Activated CD4-positive, alpha-beta T cell treated with anti-CD3 and anti-CD28 coated beads for 4 hours (primary cell): Measurements from ENCODE around the gene MAP3K6.

ENCODE experiments used
- DNase-seq, 2 donors: peaks; one replicate each; pipeline ENCODE4 v3.0.0-alpha.2; 2020

MAP3K6 gene

DNA sequence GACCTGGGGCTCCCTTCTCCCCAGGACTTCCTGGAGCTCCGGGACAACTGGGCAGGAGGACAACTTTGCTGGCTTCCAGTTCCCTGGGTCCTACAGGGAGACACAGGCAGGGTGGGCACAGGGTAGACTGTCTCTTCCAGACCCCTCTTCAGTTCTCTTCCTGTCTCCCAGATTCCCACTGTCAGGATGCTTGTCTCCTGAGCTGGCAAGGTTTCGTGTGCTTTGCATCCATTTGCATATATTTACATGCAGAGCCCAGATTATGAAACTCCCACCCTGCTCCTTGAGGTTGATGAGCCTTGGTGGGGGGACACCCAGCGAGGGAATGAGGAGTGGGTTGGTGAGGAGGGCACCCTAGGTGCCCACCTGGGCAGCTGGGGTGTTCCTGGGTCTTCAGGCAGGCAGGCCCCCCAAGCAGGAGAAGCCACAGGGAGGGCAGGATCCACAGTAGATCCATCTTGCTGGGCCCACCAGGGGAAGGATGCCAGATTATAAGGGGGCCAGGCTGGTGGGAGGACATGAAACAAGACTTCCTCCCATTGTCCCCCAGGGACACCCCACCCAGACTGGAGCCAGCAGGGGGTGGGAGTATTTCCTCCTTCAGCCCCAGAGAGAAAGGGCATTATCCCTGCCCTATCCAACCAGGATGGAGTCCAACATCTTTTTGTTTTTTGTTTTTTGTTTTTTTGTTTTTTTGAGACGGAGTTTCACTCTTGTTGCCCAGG lies 7.8 kb upstream of the MAP3K6 start, which contains the start of gene FCN3:
Gene FCN3, minus strand, starts transcription at position 463 of the 725 bp plus-strand sequence. Its CDS starts 6 bp downstream, at position 457.
- no peak for DNase-seq

DNA sequence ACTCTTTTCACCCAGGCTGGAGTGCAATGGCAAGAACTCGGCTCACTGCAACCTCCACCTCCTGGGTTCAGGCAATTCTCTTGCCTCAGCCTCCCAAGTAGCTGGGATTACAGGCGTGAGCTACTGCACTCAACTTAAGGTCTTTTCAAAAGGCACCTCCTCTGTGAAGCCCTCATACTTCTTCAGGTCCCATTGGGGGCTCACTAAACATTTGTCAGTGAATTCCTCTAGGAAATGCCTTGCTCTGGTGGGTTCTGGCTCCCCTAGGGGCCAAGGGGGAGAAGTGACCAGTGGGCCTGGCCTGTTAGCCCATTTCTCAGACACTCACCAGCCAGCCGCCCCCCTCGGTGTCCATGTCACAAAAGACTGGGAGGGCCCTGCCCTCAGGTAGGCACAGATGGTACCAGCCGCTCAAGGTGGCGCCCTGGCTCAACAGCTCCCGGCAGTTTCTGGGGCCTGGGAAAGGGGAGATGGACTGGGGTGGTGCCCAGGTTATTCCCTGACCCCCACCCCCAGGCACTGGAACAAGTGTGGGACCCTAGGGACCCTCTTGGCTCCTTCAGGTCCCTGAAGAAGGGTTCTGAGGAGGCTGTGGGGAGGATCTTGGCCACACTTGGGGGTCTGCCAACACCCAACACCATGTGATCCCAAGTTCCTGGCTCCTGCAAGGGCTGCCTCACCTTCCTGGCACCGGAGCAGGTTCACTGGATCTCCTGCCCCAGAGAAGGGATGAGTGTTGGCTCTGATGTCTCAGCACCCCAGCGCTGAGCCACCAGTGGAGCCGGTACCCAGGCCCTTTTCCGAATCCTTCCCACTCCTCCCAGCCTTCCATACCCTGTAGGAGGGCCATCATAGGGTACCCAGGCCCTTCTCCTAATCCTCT lies 6.3 kb upstream of the MAP3K6 start:
- DNase-seq, result no peak

DNA sequence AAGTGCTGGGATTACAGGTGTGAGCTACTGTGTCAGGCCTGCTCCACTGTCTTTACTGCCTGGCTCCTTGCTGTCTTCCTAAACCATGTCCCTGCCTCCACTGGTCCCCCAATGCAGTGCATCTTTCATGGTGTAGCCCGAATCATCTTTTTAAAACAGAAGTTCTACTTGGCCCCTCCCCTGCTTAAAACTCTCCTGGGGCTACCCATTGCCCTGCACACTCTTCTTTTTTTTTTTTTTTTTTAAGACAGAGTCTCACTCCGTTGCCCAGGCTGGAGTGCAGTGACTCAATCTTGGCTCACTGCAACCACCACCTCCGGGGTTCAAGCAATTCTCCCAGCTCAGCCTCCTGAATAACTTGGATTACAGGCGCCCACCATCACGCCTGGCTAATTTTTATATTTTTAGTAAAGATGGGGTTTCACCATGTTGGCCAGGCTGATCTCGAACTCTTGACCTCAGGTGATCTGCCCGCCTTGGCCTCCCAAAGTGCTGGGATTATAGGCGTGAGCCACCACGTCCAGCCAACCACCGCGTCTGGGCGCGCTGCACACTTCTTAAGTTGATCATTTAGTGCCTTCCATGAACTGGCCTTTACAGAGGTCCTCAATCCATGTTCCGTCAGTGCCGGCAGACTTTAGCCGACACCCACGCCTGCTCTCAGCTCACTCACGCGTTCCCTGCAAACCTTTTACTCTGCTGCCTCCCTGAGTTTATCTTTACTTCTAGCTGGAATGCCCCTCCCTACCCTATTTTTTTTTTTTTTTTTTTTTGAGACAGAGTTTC lies 5.5 kb upstream of the MAP3K6 start:
- no peak for DNase-seq

DNA sequence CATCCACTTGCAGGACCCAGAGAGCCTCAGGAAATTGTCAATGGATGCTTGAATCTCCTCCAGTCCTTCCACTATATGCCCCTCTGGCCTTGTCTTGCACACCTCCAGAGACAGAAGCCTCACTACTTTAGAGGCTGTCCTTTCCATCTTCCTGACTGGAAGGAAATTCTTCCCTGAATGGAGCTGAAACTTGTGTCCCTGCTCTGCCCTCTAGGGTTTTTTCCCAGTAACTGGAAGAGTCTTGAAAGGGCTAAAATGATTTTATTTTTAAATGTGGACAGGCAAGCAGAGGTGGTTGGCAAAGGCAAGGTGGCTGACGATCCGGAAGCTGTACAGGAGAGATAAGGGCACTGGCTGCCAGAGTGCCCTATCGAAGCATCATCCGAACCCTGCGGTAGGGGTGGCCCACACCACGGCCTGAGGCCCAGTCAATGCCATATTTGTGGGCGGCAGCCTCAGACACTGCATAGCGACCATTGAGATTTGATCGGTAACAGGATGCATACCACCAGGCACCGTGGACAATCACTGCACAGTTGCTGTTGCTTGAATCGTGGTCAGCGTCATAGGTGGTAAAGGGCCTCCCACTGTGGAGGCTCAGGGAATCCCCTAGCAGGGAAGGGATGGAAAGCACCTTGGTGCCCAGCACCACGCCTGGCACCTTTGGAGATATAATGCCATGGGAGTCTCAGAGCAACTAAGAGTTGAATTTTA lies 2.3 kb upstream of the MAP3K6 start:
- DNase-seq, result no peak

DNA sequence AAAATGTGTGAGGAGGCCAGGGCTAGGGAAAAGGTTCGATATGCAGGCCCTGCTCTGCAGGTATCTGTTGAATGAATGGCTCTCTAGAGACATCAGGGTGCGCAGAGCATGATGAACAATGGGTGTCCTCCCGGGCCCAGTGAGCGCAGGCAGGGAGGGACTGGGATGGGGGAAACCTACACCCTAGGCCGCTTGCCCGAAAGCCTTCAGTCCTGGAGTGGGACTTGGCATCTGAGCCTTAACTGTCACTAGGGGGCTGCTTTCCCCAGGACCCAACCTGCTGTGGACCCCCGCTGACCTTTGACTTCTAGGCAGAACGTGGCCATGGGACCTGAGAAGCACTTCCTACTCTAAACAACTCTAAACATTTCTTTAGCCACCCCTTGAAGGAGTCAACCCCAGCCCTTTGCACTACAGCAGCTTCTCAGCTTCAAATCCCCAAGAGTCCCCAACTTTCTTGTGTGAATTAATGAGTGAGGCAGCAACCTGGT lies 444 bp upstream of the MAP3K6 start:
- DNase-seq, result no peak

DNA sequence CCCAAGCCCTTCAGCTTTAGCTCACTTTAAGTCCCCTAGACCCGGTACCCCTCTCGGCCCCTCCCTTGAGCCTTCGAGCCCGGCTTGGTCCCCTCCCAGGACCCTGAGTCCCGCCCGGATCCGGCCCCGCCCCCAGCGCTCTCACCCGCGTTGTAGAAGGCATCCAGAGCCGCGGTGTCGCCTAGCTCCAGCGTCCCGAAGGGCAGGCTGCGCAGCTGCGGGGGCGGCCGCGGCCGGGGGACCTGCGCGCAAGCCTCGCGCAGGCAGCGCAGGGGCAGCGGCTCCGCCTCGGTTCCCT lies 699 bp downstream of the MAP3K6 start:
- peak; percentile 62 to 63 for DNase-seq

DNA sequence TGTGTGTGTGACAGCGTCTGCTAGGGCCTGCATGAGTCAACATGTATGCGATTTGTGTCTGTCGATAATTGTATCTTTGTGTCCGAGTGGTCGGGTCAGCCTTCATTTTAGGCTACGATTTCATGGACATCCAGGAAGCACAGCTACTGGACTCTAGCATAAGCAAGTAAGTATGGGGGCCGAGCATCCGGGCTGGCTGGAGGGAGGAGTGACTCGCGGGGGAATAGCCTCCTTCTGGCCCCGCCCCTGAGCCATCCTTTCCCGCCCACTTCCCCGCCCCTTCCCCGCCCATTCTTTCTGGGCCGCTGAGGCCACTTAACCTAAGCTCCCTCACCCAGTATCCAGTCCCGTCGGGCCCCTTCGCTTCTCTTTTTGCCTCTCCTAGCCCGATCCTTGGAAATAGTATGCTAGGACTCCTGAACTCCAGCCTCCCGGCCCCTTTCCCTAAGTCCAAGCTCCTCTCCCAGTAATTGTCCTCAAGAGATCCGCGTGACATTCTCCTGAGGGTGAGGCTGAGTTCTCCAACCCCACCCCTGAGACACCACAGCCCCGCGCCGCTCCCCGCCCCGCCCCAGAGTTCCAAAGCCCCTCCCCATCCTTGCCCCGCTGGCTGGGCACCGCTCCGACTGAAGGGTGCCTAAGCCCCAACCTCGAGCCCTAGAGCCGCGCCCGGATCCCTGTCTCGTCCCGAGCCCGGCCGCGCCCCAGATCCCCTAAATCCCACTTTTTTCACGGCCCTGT lies 1.2 kb downstream of the MAP3K6 start:
- peak; percentile 75 for DNase-seq

DNA sequence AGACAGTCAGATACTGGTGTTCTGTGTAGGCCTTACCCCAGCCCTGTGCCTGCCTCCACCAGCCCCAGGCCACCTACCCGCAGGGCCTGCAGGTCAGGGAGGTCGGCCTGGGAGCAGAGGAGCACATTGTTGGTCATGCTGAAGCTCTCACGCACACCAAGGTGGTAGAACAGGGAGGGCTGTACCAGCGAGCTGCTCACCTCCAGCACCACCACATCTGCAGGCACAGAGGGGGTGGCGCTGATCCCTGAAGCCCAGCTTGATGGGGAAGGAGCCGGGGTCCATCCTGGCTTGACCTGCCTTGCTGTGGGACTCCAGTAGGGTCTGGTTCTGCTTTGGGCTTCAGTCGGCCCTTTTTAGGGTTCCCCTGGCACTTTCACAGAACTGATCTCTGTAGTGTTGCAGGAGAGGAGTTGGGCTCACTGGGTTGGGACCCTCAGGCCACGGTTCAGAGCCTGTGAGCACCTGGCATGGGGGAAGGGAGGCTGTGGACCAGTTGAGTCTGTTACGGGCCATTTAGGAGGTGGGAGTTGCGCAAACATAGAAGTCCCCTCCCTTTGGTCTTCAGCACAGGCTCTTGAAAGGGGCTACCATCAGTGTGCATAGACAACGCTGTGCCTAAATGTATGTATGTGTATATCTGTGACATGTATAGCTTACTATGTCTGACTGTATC lies 1.9 kb downstream of the MAP3K6 start:
- DNase-seq, result no peak

DNA sequence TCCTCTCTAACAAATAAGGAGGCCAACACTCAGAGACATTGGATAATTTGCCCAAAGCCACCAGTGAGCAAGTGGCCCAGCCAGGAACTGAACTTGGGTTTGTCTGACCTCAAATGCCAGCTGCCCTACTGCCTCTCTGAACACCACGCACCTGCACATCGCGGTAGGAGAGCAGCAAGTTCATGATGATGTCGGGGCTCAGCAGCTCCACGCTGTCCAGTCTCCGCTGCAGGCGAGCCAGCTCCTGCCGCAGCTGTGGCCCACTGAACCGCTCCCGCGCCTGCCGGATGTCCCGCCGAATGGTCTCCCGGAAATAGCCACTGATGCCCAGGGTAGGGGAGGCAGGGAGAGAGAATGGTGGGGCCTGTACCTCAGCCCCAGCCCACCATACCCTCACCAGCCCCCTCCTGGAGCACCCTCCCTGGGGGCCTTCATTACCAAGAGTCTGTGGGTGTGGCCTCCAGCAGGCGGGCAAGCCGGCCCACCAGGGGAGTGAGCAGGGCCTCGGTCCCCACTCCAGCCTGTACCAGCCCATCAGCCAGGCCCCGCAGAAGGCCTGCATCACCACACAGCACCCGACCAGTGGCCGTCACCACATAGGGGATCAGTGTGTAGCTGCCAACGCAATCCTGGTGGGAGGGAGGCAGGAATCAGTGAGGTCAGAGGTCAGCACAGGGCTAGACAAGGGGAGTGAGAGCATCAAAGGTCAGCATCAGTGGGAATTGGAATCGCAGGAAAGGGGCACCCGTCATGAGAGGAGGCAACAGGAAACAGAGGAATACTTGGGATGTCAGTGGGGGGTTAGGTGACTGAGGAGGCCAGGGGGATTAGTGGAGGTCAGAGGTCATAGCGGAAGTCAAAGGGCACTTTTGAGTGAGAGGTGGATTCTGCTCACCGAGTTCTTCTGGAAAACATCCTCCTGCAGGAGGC lies 2.7 kb downstream of the MAP3K6 start:
- DNase-seq, result no peak

DNA sequence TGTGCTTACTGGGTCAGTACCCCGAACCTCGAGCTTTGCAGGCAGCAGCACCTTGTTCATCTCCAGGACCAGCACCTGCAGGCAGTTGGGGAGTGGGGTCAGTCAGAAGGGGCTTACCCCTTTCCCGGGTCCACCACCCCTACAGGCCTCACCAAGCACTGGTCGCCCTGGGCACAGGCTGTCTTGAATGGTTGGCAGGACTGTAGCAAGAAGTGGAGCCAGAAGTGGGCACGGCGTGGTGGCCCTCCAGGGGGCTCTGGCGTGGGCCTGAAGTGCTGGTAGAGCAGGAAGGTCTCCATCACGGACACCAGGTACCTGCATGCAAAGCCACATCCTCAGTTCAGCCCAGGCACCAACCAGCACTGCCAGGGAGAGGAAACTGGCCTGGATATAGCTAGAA lies 5.2 kb downstream of the MAP3K6 start:
- DNase-seq, result no peak

DNA sequence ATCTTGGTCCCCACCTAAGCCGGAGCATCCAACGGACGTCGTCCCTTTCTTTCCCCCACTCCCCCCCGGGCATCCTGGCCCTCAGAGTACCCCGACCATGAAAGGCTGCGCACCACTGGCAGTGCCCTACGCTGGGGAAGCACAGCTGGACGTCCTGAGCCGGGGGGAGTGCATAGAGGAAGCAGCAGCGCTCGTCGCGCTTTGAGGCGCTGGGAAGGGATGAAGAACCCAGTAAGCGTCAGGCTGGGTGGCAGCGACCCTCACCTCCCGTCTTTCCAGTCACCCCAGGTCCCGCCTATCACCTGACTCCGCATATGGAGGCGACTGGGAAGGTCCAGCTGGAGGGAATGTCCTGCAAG lies 5.7 kb downstream of the MAP3K6 start:
- DNase-seq, result no peak

DNA sequence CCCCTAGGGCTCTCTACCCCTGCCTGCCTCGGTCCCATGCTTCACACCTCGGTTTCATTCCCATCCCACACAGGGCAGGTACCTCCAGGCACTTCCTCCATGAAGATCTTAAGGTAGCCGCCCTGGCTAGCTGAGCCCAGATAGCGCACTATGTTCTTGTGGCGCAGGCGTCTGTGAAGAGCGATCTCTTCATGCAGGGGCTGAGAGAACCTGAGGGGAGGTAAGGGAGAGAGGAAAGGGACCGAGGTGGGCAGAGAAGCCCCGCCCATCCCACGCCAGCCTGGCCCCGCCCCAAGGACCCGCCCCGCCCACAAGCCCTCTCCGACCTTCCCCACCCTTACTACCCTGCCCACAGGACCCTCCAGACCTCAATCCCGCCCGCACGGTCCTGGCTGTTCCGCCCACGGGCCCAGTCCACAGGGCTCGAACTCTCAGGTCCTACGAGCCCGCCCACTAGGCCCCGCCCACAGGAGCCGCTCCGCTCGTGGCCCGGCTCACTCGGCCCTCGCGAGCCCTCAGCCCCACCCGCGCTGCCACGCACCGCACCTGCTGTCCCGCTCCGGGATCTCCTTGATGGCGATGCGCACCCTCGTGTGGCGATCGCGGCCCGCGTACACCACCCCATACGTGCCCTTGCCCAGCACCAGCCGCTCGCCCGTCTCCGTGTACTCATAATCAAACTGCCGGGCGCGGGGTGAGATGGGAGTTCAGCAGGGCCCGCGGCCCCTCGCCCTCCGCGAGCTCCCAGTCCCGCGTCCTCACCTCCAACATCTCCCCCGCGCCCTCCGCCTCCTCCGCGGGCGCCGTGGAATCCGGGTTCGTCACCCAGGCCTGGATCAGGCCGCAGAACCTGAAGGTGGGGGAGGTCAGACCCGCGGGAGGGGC lies 6.4 kb downstream of the MAP3K6 start:
- DNase-seq, result peak; percentile 43 to 60

DNA sequence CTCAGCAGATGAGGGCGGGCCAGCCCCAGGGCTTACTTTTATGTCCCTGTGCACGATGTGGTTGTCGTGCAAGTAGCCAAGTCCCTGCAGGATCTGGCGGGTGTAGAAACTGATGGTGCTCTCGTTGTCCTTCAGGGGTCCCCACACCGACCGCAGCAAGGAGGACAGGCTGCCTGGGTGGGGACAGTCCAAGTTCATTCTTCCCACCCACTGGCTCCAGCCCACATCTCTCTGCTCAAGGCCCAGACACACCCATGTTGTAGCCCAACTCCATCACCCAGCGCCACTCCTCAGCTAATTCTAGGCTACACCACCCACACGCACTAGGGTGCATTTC lies 7.0 kb downstream of the MAP3K6 start:
- DNase-seq, result no peak

DNA sequence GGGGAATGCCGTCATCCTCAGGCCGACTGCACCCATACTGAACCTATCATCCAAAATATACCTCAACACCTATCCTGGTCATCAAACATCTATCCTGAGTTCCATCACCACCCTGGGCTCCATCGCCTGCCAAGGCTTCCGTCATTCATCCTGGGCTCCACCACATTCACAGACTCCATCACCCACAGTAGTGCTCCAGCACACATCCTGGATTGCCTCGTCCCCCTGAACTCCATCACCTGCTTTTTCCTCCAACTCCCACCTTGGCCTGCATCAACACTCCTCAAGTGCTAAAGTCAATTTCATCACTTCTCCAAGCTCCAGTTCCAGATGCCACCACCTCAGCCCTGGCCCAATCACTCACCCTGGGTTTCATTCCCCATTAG lies 7.8 kb downstream of the MAP3K6 start:
- no peak for DNase-seq

DNA sequence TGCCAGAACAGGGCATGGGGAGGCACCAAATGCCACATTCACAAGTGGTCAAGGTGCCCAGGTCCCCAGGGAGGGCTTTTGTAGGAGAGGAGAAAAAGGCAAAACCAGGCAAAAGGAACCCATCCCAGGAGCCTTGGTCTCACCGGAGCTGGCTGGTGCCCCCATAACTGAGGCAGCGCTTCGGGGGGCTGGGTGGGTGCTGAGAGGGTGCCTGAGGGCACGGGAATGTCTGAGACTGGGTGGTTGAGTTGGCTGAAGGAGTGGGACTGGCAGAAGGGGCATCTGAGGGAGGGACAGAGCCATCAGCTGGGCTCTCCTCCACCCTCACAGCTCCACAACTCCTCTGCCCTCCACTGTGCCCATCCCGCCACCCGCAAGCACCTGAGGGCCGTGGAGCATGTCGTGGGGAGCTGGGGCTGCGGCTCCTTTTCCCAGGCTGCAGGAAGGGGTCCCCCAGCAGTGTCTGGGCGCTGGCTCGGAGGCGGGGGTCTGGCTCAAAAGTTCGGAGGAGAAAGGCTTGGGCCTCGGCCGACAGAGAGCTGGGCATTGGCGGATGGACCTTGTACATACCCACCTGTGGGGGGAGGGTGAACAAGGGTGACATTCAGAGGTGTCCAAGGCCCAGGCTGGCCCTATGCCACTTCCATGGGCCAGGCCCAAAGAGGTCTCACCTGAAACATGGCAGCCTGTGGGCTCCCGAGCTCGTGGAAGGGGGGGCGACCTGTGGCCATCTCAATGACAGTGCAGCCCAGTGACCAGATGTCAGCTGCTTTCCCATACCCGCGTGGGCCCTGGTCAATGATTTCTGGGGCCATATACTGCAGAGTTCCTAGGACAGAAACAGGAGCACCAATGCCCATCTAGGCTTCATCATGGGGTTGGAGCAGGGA lies 8.5 kb downstream of the MAP3K6 start:
- DNase-seq, result no peak

DNA sequence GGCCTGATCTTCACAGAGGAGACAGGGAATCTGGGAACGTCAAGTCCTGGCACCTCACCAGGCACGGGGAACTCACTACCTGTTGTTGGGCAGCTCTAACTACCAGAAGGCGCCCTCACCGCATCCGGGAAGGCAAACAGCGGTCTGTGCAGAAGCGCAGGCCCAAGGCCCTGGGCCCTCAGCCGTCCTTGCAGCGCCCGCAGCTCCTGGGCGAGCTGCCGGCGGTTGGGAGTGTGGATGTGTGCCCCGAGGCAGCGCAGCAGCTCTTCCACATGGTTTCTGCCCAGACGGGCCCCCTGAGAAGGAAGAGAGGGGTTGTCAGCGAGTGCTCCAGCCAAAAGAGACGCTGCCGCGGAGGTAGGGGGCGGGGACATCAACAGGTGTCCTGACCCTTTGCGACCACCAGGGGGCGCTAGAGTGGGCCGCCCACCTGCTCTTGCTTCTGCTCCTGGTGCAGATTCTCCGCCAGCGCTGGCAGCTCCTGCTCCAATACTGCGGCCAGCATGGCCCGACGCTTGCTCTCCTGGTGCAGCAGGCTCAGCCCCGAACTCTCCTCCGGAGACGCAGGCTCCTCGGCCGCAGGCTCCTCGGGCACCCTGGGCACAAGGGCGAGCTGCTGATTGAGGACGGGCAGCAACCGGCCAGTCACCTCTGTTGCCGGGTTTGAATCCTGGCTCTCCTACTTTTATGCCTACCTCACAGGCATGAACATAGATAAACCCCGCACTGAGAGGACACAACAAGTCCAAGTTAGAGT lies 9.3 kb downstream of the MAP3K6 start:
- DNase-seq, result peak; percentile 75 to 78

DNA sequence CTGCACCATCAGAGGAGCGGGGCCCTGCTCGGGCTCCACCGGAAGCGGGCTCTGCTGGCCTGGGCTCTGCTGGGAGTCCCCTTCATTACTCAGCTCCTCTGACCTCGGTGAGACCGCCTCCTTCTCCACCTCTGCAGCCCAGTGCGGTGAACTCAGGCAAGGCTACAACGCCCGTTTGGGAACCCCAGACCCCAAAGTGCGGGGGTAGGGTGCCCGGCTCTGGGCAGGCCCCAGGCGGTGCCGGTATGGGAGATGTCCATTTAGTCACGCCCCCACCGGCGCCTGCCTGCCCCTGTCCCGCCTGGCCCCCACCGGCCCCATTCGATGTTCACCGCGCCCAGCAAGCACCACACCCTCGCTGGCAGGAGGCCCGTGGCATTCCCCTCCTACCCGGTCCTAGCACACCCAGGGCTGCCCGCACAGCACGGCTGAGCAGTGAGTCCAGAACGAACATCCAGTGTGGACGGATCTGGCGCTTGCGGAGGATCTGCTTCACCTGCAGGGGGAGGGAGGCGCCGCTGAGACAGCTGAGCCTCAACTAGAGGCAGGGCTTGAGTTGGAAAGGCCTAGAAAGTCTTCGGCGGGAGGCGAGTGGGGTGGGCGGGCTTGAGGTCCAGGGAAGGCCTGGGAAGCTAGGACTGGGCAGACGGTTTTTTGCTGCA lies 10.0 kb downstream of the MAP3K6 start:
- peak in 1 of 2 donors; percentile 35 for DNase-seq
